Activated T-cell treated with anti-CD3 and anti-CD28 coated beads, Interleukin-2, amount 50 U/mL, for 4 hours (primary cell): ENCODE results near the gene ADAMTS14. TPM values are rescaled to one million over a fixed set of nuclear protein-coding genes. Genes with fewer than 3 reads are reported as not detected.

Experiments
- ATAC-seq, 2 donors: fragments of 200-7000 bp; cut with Tn5 transposase; one replicate each; pipeline ENCODE4 v1.10.0; 2021
- DNase-seq: peaks from one replicate; pipeline ENCODE4 v3.0.0-alpha.2; 2020
- H3K27me3 Mint-ChIP-seq: one replicate; pipeline ENCODE4 v1.8.0; 2021; ENCODE audit warnings: low read depth, mixed read lengths
- H3K36me3 Mint-ChIP-seq: one replicate; pipeline ENCODE4 v1.8.0; 2022; ENCODE audit warnings: mixed read lengths; ENCODE audit not compliant: insufficient read depth
- H3K4me1 Mint-ChIP-seq: one replicate; pipeline ENCODE4 v1.8.0; 2021; ENCODE audit warnings: low read depth, mixed read lengths
- H3K4me3 Mint-ChIP-seq: one replicate; pipeline ENCODE4 v1.8.0; 2021; ENCODE audit warnings: mild to moderate bottlenecking, moderate library complexity, mixed read lengths
- H3K9me3 Mint-ChIP-seq: one replicate; pipeline ENCODE4 v1.8.0; 2021; ENCODE audit warnings: mixed read lengths
- total RNA-seq, 3 donors: library from RNA; stranded (reverse); gene quantifications; one replicate each; pipeline ENCODE4 v1.2.1, GENCODE V29; 2021

The ADAMTS14 gene
- total RNA-seq, 3 donors from 2014 or later, result 0.08 to 0.15 (median 0.14) TPM

GRCh38 chr10:70736525-70736924 lies 64.2 kb downstream of the ADAMTS14 start:
- Mint-ChIP-seq H3K36me3 (no peaks in the 10 kb centered on the region), H3K4me1 (no peaks in the 10 kb centered on the region), H3K9me3 (no peaks in the 10 kb centered on the region), H3K4me3 (no peak overlapping the region), H3K27me3 (no peaks in the 10 kb centered on the region)
- no peak for DNase-seq
- ATAC-seq, result no peak

GRCh38 chr10:70737250-70737649 lies 64.9 kb downstream of the ADAMTS14 start:
- DNase-seq (no peak), ATAC-seq (no peak)
- Mint-ChIP-seq H3K9me3 (no peaks in the 10 kb centered on the region), H3K4me3 (no peak overlapping the region), H3K27me3 (no peaks in the 10 kb centered on the region), H3K36me3 (no peaks in the 10 kb centered on the region), H3K4me1 (no peaks in the 10 kb centered on the region)

- ATAC-seq (no peak), DNase-seq (no peak)
- no peaks in the 10 kb centered on the region for H3K36me3 Mint-ChIP-seq
- H3K9me3 Mint-ChIP-seq, result no peaks in the 10 kb centered on the region
- H3K4me1 Mint-ChIP-seq, result no peaks in the 10 kb centered on the region
- H3K27me3 Mint-ChIP-seq, result no peaks in the 10 kb centered on the region
- H3K4me3 Mint-ChIP-seq, result no peak overlapping the region
Observed at GRCh38 chr10:70738006-70738760, 65.9 kb downstream of the ADAMTS14 start.

GRCh38 chr10:70738761-70739121 lies 66.4 kb downstream of the ADAMTS14 start:
- no peaks in the 10 kb centered on the region for H3K9me3 Mint-ChIP-seq
- H3K36me3 Mint-ChIP-seq, result no peaks in the 10 kb centered on the region
- no peak for DNase-seq
- no peaks in the 10 kb centered on the region for H3K4me1 Mint-ChIP-seq
- H3K27me3 Mint-ChIP-seq, result no peaks in the 10 kb centered on the region
- no peak for ATAC-seq
- H3K4me3 Mint-ChIP-seq, result no peak overlapping the region

- Mint-ChIP-seq H3K27me3 (no peaks in the 10 kb centered on the region), H3K9me3 (no peaks in the 10 kb centered on the region), H3K4me3 (no peak overlapping the region), H3K4me1 (no peaks in the 10 kb centered on the region), H3K36me3 (no peaks in the 10 kb centered on the region)
- no peak for ATAC-seq
- no peak for DNase-seq
Observed at GRCh38 chr10:70740406-70741288, 68.3 kb downstream of the ADAMTS14 start.

GRCh38 chr10:70742537-70743429 lies 70.5 kb downstream of the ADAMTS14 start:
- H3K4me3 Mint-ChIP-seq, result no peak overlapping the region
- H3K9me3 Mint-ChIP-seq, result no peaks in the 10 kb centered on the region
- no peaks in the 10 kb centered on the region for H3K36me3 Mint-ChIP-seq
- no peaks in the 10 kb centered on the region for H3K4me1 Mint-ChIP-seq
- H3K27me3 Mint-ChIP-seq, result no peaks in the 10 kb centered on the region
- no peak for ATAC-seq
- no peak for DNase-seq

- ATAC-seq (no peak), DNase-seq (no peak)
- Mint-ChIP-seq H3K9me3 (no peaks in the 10 kb centered on the region), H3K4me1 (no peaks in the 10 kb centered on the region), H3K36me3 (no peaks in the 10 kb centered on the region), H3K4me3 (no peak overlapping the region), H3K27me3 (no peaks in the 10 kb centered on the region)
Observed at GRCh38 chr10:70743430-70743788, 71.1 kb downstream of the ADAMTS14 start.

- Mint-ChIP-seq H3K9me3 (no peaks in the 10 kb centered on the region), H3K4me3 (no peak overlapping the region), H3K27me3 (no peaks in the 10 kb centered on the region), H3K4me1 (no peaks in the 10 kb centered on the region), H3K36me3 (no peaks in the 10 kb centered on the region)
- ATAC-seq (no peak), DNase-seq (no peak)
Observed at GRCh38 chr10:70743879-70744278, 71.6 kb downstream of the ADAMTS14 start.

GRCh38 chr10:70744617-70745143 lies 72.4 kb downstream of the ADAMTS14 start:
- Mint-ChIP-seq H3K36me3 (no peaks in the 10 kb centered on the region), H3K9me3 (no peaks in the 10 kb centered on the region), H3K4me1 (no peaks in the 10 kb centered on the region), H3K4me3 (no peak overlapping the region), H3K27me3 (no peaks in the 10 kb centered on the region)
- DNase-seq, result no peak
- no peak for ATAC-seq

- Mint-ChIP-seq H3K36me3 (no peaks in the 10 kb centered on the region), H3K4me1 (no peaks in the 10 kb centered on the region), H3K4me3 (no peak overlapping the region), H3K9me3 (no peaks in the 10 kb centered on the region), H3K27me3 (no peaks in the 10 kb centered on the region)
- ATAC-seq (no peak), DNase-seq (no peak)
Observed at GRCh38 chr10:70745555-70745954, 73.2 kb downstream of the ADAMTS14 start.

GRCh38 chr10:70747192-70747965 lies 75.1 kb downstream of the ADAMTS14 start:
- H3K36me3 Mint-ChIP-seq, result no peaks in the 10 kb centered on the region
- no peaks in the 10 kb centered on the region for H3K27me3 Mint-ChIP-seq
- ATAC-seq, result no peak
- no peak for DNase-seq
- no peaks in the 10 kb centered on the region for H3K4me1 Mint-ChIP-seq
- no peak overlapping the region for H3K4me3 Mint-ChIP-seq
- H3K9me3 Mint-ChIP-seq, result no peaks in the 10 kb centered on the region

GRCh38 chr10:70748305-70748704 lies 76.0 kb downstream of the ADAMTS14 start:
- Mint-ChIP-seq H3K9me3 (no peaks in the 10 kb centered on the region), H3K4me1 (no peaks in the 10 kb centered on the region), H3K36me3 (no peaks in the 10 kb centered on the region), H3K4me3 (no peak overlapping the region), H3K27me3 (no peaks in the 10 kb centered on the region)
- ATAC-seq (no peak), DNase-seq (no peak)

GRCh38 chr10:70748801-70749573 lies 76.7 kb downstream of the ADAMTS14 start:
- H3K9me3 Mint-ChIP-seq, result no peaks in the 10 kb centered on the region
- no peak for DNase-seq
- H3K27me3 Mint-ChIP-seq, result no peaks in the 10 kb centered on the region
- no peak for ATAC-seq
- no peaks in the 10 kb centered on the region for H3K4me1 Mint-ChIP-seq
- no peaks in the 10 kb centered on the region for H3K36me3 Mint-ChIP-seq
- no peak overlapping the region for H3K4me3 Mint-ChIP-seq
